ENCODE data around the gene NATD1.

DNA sequence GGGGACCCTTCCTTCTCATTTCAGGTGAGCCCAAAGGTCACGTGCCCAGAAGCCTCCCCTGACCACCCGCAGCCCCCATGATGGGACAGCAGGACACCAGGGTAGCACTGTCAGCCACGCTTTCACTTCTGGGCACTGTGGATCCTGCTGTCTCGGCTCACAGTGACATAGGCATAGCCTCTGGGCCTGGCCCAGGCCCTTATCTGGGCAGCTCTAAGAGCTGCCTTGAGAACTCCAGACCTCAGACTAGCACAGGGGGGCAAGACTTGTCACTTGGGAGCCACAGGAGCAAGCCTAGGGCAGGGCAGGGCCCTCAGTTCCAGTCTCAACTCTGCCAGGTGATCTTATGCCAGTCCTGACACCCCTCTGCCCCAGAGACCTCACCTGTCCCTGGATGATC lies 4.7 kb downstream of the NATD1 start:
- TF ChIP-seq, protein P1, sequence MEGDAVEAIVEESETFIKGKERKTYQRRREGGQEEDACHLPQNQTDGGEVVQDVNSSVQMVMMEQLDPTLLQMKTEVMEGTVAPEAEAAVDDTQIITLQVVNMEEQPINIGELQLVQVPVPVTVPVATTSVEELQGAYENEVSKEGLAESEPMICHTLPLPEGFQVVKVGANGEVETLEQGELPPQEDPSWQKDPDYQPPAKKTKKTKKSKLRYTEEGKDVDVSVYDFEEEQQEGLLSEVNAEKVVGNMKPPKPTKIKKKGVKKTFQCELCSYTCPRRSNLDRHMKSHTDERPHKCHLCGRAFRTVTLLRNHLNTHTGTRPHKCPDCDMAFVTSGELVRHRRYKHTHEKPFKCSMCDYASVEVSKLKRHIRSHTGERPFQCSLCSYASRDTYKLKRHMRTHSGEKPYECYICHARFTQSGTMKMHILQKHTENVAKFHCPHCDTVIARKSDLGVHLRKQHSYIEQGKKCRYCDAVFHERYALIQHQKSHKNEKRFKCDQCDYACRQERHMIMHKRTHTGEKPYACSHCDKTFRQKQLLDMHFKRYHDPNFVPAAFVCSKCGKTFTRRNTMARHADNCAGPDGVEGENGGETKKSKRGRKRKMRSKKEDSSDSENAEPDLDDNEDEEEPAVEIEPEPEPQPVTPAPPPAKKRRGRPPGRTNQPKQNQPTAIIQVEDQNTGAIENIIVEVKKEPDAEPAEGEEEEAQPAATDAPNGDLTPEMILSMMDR (IDR thresholded peaks at IDR 0.05; ENCODE audit: control extremely low read depth in 1 of 3, insufficient read depth in 1 of 3, low read depth in 1 of 3, low read length in 3 of 3), result no peak
- TF ChIP-seq BCL11A (IDR thresholded peaks at IDR 0.05; ENCODE audit: low read depth in 2 of 2, low read length in 2 of 2), result no peak
- no peak for TF ChIP-seq EZH2 (IDR thresholded peaks at IDR 0.05; ENCODE audit: low read depth, low read length, severe bottlenecking)
